GM12865 (cell line): Measurements from ENCODE around the gene C1orf21.
A peak's percentile ranks its signal among the peaks of the same experiment; 100 is the strongest.

Source experiments
- DNase-seq: peaks from one replicate; pipeline ENCODE4 v3.0.0; 2010; ENCODE audit warnings: low read depth
- H3K4me3 ChIP-seq: 2 replicates; pipeline ENCODE4 v1.5.1; 2011; ENCODE audit warnings: mild to moderate bottlenecking, low read depth, low read length, control low read depth
- CTCF ChIP-seq: IDR thresholded peaks from 2 replicates; pipeline ENCODE4 v1.5.1; 2011; ENCODE audit warnings: low read length, control low read depth, low read depth, inconsistent platforms; ENCODE audit not compliant: insufficient read depth; ENCODE audit errors: missing control alignments

The C1orf21 gene

GRCh38 chr1:184527402-184527801 lies 140.6 kb downstream of the C1orf21 start:
- DNase-seq = no peak
- no peak for TF ChIP-seq CTCF

GRCh38 chr1:184530226-184530625 lies 143.4 kb downstream of the C1orf21 start:
- H3K4me3 ChIP-seq = no peak overlapping the region
- no peak for DNase-seq
- no peak for TF ChIP-seq CTCF

More at GRCh38 chr1:184527402-184527801, 140.6 kb downstream of the C1orf21 start:
- H3K4me3 ChIP-seq = no peak overlapping the region

- DNase-seq = no peak
- H3K4me3 ChIP-seq = no peak overlapping the region
- TF ChIP-seq CTCF = no peak
Observed at GRCh38 chr1:184531296-184531695, 144.5 kb downstream of the C1orf21 start.

GRCh38 chr1:184532199-184532598 lies 145.4 kb downstream of the C1orf21 start:
- DNase-seq = peak; percentile 49
- H3K4me3 ChIP-seq = no peak overlapping the region
- TF ChIP-seq CTCF = no peak

GRCh38 chr1:184533049-184533448 lies 146.2 kb downstream of the C1orf21 start:
- H3K4me3 ChIP-seq = no peak overlapping the region
- no peak for TF ChIP-seq CTCF
- peak; percentile 42 for DNase-seq

GRCh38 chr1:184533915-184534314 lies 147.1 kb downstream of the C1orf21 start:
- no peak for DNase-seq
- no peak for TF ChIP-seq CTCF
- H3K4me3 ChIP-seq = no peak overlapping the region

- DNase-seq = no peak
- TF ChIP-seq CTCF = no peak
- no peak overlapping the region for H3K4me3 ChIP-seq
Observed at GRCh38 chr1:184534690-184535089, 147.9 kb downstream of the C1orf21 start.
